NCI-H2196 (cell line): ENCODE measurements around the gene NEBL.
A peak's percentile ranks its signal among the peaks of the same experiment; 100 is the strongest.

ENCODE experiments used
- DNase-seq: peaks from one replicate; lab custom pipeline; 2025; ENCODE audit not compliant: unreplicated experiment; lab: John Stamatoyannopoulos, UW

The NEBL gene

GRCh38 chr10:20795391-20795790 lies 101.7 kb downstream of the NEBL start:
- DNase-seq, result no peak

- no peak for DNase-seq
These were observed 111.9 kb downstream of the NEBL start for GRCh38 chr10:20785174-20785573.

- no peak for DNase-seq
These were observed 118.9 kb downstream of the NEBL start for GRCh38 chr10:20778008-20778757.

GRCh38 chr10:20776384-20777118 lies 120.6 kb downstream of the NEBL start:
- DNase-seq, result no peak

GRCh38 chr10:20771051-20771450 lies 126.1 kb downstream of the NEBL start:
- no peak for DNase-seq

- DNase-seq, result no peak
These were observed 127.6 kb downstream of the NEBL start for GRCh38 chr10:20769481-20769880.

- DNase-seq, result peak; percentile 0
These were observed 128.3 kb downstream of the NEBL start for GRCh38 chr10:20768843-20769242.

- no peak for DNase-seq
These were observed 130.1 kb downstream of the NEBL start for GRCh38 chr10:20767028-20767427.

GRCh38 chr10:20765066-20765465 lies 132.0 kb downstream of the NEBL start:
- no peak for DNase-seq

- DNase-seq, result no peak
These were observed 136.7 kb downstream of the NEBL start for GRCh38 chr10:20760460-20760859.

- DNase-seq, result no peak
These were observed 148.6 kb downstream of the NEBL start for GRCh38 chr10:20748551-20748950.

GRCh38 chr10:20747782-20748181 lies 149.3 kb downstream of the NEBL start:
- DNase-seq, result no peak

GRCh38 chr10:20746856-20747255 lies 150.3 kb downstream of the NEBL start:
- DNase-seq, result no peak

- no peak for DNase-seq
These were observed 151.3 kb downstream of the NEBL start for GRCh38 chr10:20745556-20746375.

GRCh38 chr10:20744821-20745220 lies 152.3 kb downstream of the NEBL start:
- no peak for DNase-seq

GRCh38 chr10:20743942-20744341 lies 153.2 kb downstream of the NEBL start:
- no peak for DNase-seq

GRCh38 chr10:20742737-20743541 lies 154.2 kb downstream of the NEBL start:
- no peak for DNase-seq

- no peak for DNase-seq
These were observed 157.0 kb downstream of the NEBL start for GRCh38 chr10:20740120-20740519.

- no peak for DNase-seq
These were observed 160.0 kb downstream of the NEBL start for GRCh38 chr10:20737107-20737506.
